BLaER1 treated with 17β-estradiol and CSF1 and Interleukin-3, amounts not matched to agents 10 nM and 100 nM (cell line): ENCODE measurements around the gene S100A16.

Experiments
- H3K27ac ChIP-seq, 11 experiments: shearing (Covaris generic); formaldehyde crosslinking; 2 replicates each; pipeline ENCODE4 v1.8.1; 2022
- H3K27me3 ChIP-seq, 11 experiments: shearing (Covaris generic); formaldehyde crosslinking; 2 replicates each; pipeline ENCODE4 v1.8.1; 2022
- H3K36me3 ChIP-seq, 11 experiments: shearing (Covaris generic); formaldehyde crosslinking; 2 replicates each; pipeline ENCODE4 v1.8.1; 2022
- H3K4me1 ChIP-seq, 10 experiments: shearing (Covaris generic); formaldehyde crosslinking; 2 replicates each; pipeline ENCODE4 v1.8.1; 2022
- H3K4me2 ChIP-seq, 11 experiments: shearing (Covaris generic); formaldehyde crosslinking; 2 replicates each; pipeline ENCODE4 v1.8.1; 2022
- H3K4me3 ChIP-seq, 10 experiments: shearing (Covaris generic); formaldehyde crosslinking; 2 replicates each; pipeline ENCODE4 v1.8.1; 2022
- H3K9ac ChIP-seq, 11 experiments: shearing (Covaris generic); formaldehyde crosslinking; 2 replicates each; pipeline ENCODE4 v1.8.1; 2022
- H3K9me3 ChIP-seq, 11 experiments: shearing (Covaris generic); formaldehyde crosslinking; replicated peaks in 1 of 11; 2 replicates each; pipeline ENCODE4 v1.8.1; 2022
- H4K20me1 ChIP-seq, 11 experiments: shearing (Covaris generic); formaldehyde crosslinking; 2 replicates each; pipeline ENCODE4 v1.8.1; 2022
- Cebpa-rat ChIP-seq, 11 experiments: shearing (Covaris generic); IDR thresholded peaks; 2 replicates each; pipeline ENCODE4 v1.8.1; 2022

Gene S100A16

GRCh38 chr1:153612755-153613331 is at the start of gene S100A16:
Gene S100A16, minus strand, starts transcription at chr1:153613137. Its CDS starts 4,986 bp downstream, at chr1:153608151.
- no peak within 1 kb of the TSS for H3K4me3 ChIP-seq

DNA sequence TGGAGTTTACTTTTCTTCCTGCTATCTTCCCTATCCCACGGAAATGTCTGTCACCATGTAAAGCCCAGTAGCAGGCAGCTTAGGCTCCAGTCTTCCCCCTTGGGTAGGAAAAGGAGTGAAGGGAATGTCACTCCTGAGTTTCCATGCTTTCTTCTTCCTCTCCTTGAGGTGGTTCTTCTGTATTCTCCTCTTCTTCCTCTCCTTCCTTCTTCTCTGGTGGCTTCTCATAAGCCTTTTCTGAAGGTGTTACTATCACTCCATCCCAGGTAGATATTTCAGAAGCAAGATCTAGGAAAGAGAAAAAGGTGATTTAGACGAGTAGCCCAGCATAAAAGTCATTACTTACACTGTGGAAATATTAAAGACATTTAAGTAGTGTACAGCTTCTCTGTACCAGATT is 49.3 kb upstream of the S100A16 start:
- Histone ChIP-seq H3K36me3 (peaks cover 68 to 79% (median 76%) of the 10 kb centered on the region in 11 experiments), H3K9ac (peak overlapping the region in 3 of 11 experiments; percentile 2 to 44 (median 36); a peak in 2 of 22 replicates), H4K20me1 (peaks cover 0 to 78% (median 58%) of the 10 kb centered on the region in 11 experiments; a peak in 17 of 22 replicates), H3K9me3 (no peaks in the 10 kb centered on the region), H3K4me3 (no peak overlapping the region), H3K4me1 (peaks cover 17 to 49% (median 28%) of the 10 kb centered on the region in 10 experiments), H3K27me3 (no peaks in the 10 kb centered on the region), H3K27ac (0 out of 22 replicates have a peak overlapping the region, but pooled peaks of 1 of the 11 experiments have one; percentile 7), H3K4me2 (no peak overlapping the region)
- no peak for TF ChIP-seq Cebpa-rat (IDR thresholded peaks at IDR 0.05)

More at GRCh38 chr1:153612755-153613331, at the start of gene S100A16:
- no peaks in the 10 kb centered on the region for H3K9me3 ChIP-seq
- H3K27ac ChIP-seq, result peak within 1 kb of the TSS in 6 of 11 experiments; percentile 18 to 43 (median 32); a peak in 9 of 22 replicates
- no peaks in the 10 kb centered on the region for H4K20me1 ChIP-seq
- peaks cover 0 to 1% (median 0%) of the 10 kb centered on the region in 11 experiments; a peak in 2 of 22 replicates for H3K36me3 ChIP-seq
- peak within 1 kb of the TSS in 5 of 11 experiments; percentile 53 to 71 (median 60); a peak in 5 of 22 replicates for H3K4me2 ChIP-seq
- peaks cover 50 to 84% (median 63%) of the 10 kb centered on the region in 10 experiments for H3K4me1 ChIP-seq
- no peaks in the 10 kb centered on the region for H3K27me3 ChIP-seq
- peak within 1 kb of the TSS in 2 of 11 experiments; percentile 33 to 41; a peak in 2 of 22 replicates for H3K9ac ChIP-seq
- TF ChIP-seq Cebpa-rat (IDR thresholded peaks at IDR 0.05), result no peak

GRCh38 chr1:153661111-153661708 is 48.3 kb upstream of the S100A16 start:
- Histone ChIP-seq H3K4me2 (no peak overlapping the region), H3K36me3 (peaks cover 57 to 68% (median 65%) of the 10 kb centered on the region in 11 experiments), H3K4me3 (no peak overlapping the region), H3K4me1 (peaks cover 17 to 41% (median 28%) of the 10 kb centered on the region in 10 experiments), H3K9ac (peak overlapping the region in 3 of 11 experiments; percentile 16 to 32 (median 29); a peak in 5 of 22 replicates), H3K27ac (peak overlapping the region in 3 of 11 experiments; percentile 1 to 26 (median 9); a peak in 2 of 22 replicates), H3K27me3 (no peaks in the 10 kb centered on the region), H4K20me1 (peaks cover 0 to 67% (median 48%) of the 10 kb centered on the region in 11 experiments; a peak in 17 of 22 replicates), H3K9me3 (no peaks in the 10 kb centered on the region)
- TF ChIP-seq Cebpa-rat (IDR thresholded peaks at IDR 0.05), result no peak

DNA sequence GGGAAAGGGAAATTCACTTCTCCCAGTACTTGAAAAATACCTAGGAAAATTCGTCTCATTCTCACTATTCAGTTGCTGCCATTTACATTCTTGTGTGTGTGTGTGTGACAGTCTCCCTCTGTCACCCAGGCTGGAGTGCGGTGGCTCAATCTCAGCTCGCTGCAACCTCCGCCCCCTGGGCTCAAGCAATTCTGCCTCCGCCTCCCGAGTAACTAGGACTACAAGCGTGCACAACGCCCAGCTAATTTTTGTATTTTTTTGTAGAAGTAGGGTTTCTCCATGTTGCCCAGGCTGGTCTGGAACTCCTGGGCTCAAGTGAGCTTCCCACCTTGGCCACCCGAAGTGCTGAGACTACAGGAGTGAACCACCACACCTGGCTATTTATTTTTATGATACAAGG is 46.7 kb upstream of the S100A16 start:
- Histone ChIP-seq H3K9ac (peak overlapping the region; percentile 81 to 91 (median 89)), H3K4me3 (peak overlapping the region; percentile 70 to 96 (median 79))

DNA sequence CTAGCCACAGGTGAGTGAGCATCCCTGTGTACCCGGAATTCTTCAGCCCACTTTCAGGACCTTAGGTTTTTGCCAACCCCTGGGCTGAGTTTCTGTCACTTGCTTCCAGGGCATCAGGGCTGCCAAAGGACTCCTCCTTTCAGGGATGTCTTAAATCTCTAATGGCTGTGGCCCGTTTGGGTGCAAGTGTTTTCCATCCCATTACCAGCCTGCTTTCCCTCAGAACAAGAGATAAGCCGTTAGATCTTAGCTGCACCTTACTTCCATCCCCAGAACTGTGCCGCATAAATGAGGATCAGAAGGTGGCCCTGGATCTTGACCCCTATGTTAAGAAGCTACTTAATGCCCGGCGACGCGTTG is 46.2 kb upstream of the S100A16 start:
- peak overlapping the region; percentile 79 to 89 (median 84) for H3K27ac ChIP-seq
- no peaks in the 10 kb centered on the region for H3K27me3 ChIP-seq
- peak overlapping the region; percentile 70 to 96 (median 79) for H3K4me3 ChIP-seq
- H4K20me1 ChIP-seq, result peaks cover 0 to 47% (median 27%) of the 10 kb centered on the region in 11 experiments; a peak in 16 of 22 replicates
- no peak for TF ChIP-seq Cebpa-rat (IDR thresholded peaks at IDR 0.05)
- peak overlapping the region; percentile 88 to 98 (median 95) for H3K4me2 ChIP-seq
- H3K9me3 ChIP-seq, result no peaks in the 10 kb centered on the region
- H3K4me1 ChIP-seq, result peaks cover 17 to 36% (median 28%) of the 10 kb centered on the region in 10 experiments
- H3K36me3 ChIP-seq, result peaks cover 37 to 47% (median 44%) of the 10 kb centered on the region in 11 experiments
- H3K9ac ChIP-seq, result peak overlapping the region; percentile 81 to 91 (median 89)

More for the DNA sequence above, 46.7 kb upstream of the S100A16 start:
- Histone ChIP-seq H3K27me3 (no peaks in the 10 kb centered on the region), H3K36me3 (peaks cover 42 to 52% (median 49%) of the 10 kb centered on the region in 11 experiments), H3K27ac (peak overlapping the region in 6 of 11 experiments; percentile 80 to 89 (median 84); a peak in 6 of 22 replicates), H3K4me1 (peaks cover 17 to 41% (median 28%) of the 10 kb centered on the region in 10 experiments), H4K20me1 (peaks cover 0 to 52% (median 32%) of the 10 kb centered on the region in 11 experiments; a peak in 17 of 22 replicates), H3K9me3 (no peaks in the 10 kb centered on the region), H3K4me2 (peak overlapping the region; percentile 88 to 98 (median 95))
- no peak for TF ChIP-seq Cebpa-rat (IDR thresholded peaks at IDR 0.05)

DNA sequence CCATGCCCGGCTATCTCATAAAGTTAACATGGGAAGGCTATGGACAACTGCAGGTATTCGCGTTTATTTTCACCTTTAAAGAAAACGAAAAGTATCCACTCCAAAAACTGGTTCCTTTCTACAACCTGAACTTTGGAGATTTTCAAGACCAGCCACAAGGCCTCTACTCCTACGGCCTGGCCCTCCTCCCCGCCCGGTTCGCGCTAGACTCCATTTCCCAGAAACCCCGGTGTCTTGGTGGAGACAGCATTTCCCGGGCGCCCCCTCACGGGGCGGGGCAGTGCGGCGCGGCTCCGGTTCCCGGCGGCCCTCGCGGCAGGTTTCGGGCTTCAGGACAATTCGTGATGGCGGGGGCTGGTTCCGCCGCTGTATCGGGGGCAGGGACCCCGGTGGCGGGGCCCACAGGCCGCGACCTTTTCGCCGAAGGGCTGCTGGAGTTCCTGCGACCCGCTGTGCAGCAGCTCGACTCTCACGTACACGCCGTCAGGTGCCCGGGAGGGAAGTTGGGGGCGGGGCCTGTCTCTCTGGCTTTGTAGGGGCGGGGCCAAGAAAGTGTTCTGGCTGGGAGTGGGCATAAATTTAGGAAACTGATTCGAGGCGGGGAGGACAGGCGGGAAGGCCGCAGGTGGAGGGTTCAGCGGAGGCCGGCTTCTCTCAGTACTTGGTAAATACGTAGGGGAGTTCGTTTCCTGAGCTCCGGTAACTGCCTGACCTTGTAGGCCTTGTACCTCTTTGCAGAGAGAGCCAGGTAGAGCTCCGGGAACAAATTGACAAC is 45.6 kb upstream of the S100A16 start, which contains the start of gene SNAPIN:
Gene SNAPIN (plus strand): TSS at position 304 of the 775 bp plus-strand sequence. CDS start 41 bp downstream, at position 345.
- no peaks in the 10 kb centered on the region for H3K27me3 ChIP-seq
- peaks cover 0 to 41% (median 26%) of the 10 kb centered on the region in 11 experiments; a peak in 16 of 22 replicates for H4K20me1 ChIP-seq
- H3K4me3 ChIP-seq, result peak within 1 kb of the TSS; percentile 70 to 96 (median 79)
- peak within 1 kb of the TSS; percentile 81 to 91 (median 89) for H3K9ac ChIP-seq
- peak within 1 kb of the TSS; percentile 88 to 98 (median 95) for H3K4me2 ChIP-seq
- peaks cover 31 to 42% (median 39%) of the 10 kb centered on the region in 11 experiments for H3K36me3 ChIP-seq
- H3K9me3 ChIP-seq, result no peaks in the 10 kb centered on the region
- TF ChIP-seq Cebpa-rat (IDR thresholded peaks at IDR 0.05), result no peak
- H3K4me1 ChIP-seq, result peaks cover 17 to 34% (median 28%) of the 10 kb centered on the region in 10 experiments
- peak within 1 kb of the TSS; percentile 79 to 89 (median 84) for H3K27ac ChIP-seq

- no peak overlapping the region for H3K4me3 ChIP-seq
- peaks cover 17 to 35% (median 28%) of the 10 kb centered on the region in 10 experiments for H3K4me1 ChIP-seq
- no peaks in the 10 kb centered on the region for H3K27me3 ChIP-seq
- no peak overlapping the region for H3K27ac ChIP-seq
- TF ChIP-seq Cebpa-rat (IDR thresholded peaks at IDR 0.05), result no peak
- no peaks in the 10 kb centered on the region for H3K9me3 ChIP-seq
- no peak overlapping the region for H3K4me2 ChIP-seq
- no peak overlapping the region for H3K9ac ChIP-seq
- peaks cover 0 to 9% (median 6%) of the 10 kb centered on the region in 11 experiments; a peak in 12 of 22 replicates for H3K36me3 ChIP-seq
- H4K20me1 ChIP-seq, result peaks cover 0 to 13% (median 10%) of the 10 kb centered on the region in 11 experiments; a peak in 13 of 22 replicates
Observed at GRCh38 chr1:153655333-153655732, 42.4 kb upstream of the S100A16 start.
